Muscle layer of duodenum (tissue), 2 donors: Measurements from ENCODE around the gene CYB5D1.

Experiments used
- H3K27ac ChIP-seq: one replicate; pipeline ENCODE4 v1.7.0; 2013; ENCODE audit warnings: mild to moderate bottlenecking, low read length
- H3K27me3 ChIP-seq: one replicate; pipeline ENCODE4 v1.7.0; 2013; ENCODE audit warnings: low read depth, mild to moderate bottlenecking, control low read depth, low read length
- H3K36me3 ChIP-seq, 2 donors: one replicate each; pipeline ENCODE4 v1.7.0; 2013; ENCODE audit warnings: low read length in 2 of 2, control low read depth in 1 of 2, mild to moderate bottlenecking in 1 of 2; ENCODE audit not compliant: insufficient read depth in 2 of 2, control insufficient read depth in 1 of 2
- H3K4me1 ChIP-seq, 2 donors: one replicate each; pipeline ENCODE4 v1.7.0; 2013; ENCODE audit warnings: low read length in 2 of 2, mild to moderate bottlenecking in 2 of 2, control low read depth in 1 of 2, moderate library complexity in 1 of 2; ENCODE audit not compliant: insufficient read depth in 2 of 2, control insufficient read depth in 1 of 2
- H3K4me3 ChIP-seq, 2 donors: one replicate each; pipeline ENCODE4 v1.7.0; 2013; ENCODE audit warnings: low read length in 2 of 2, low read depth in 1 of 2, mild to moderate bottlenecking in 1 of 2
- H3K9me3 ChIP-seq, 2 donors: one replicate each; pipeline ENCODE4 v1.7.0; 2013; ENCODE audit warnings: low read length in 2 of 2, control low read depth in 1 of 2, mild to moderate bottlenecking in 1 of 2; ENCODE audit not compliant: control insufficient read depth in 1 of 2
- donor health status: healthy.

The CYB5D1 gene

DNA sequence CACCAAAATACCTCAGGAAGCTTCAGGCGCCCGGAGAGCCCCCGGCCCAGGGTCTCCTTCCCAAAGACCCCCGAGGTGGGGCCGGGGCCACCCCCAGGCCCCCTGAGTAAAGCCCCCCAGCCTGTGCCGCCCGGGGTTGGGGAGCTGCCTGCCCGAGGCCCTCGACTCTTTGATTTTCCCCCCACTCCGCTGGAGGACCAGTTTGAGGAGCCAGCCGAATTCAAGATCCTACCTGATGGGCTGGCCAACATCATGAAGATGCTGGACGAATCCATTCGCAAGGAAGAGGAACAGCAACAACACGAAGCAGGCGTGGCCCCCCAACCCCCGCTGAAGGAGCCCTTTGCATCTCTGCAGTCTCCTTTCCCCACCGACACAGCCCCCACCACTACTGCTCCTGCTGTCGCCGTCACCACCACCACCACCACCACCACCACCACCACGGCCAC, 9.6 kb upstream of the CYB5D1 start:
- peaks cover 35 to 89% of the 10 kb centered on the region in 2 donors for H3K36me3 ChIP-seq
- H3K9me3 ChIP-seq = no peaks in the 10 kb centered on the region
- peaks cover 0 to 22% of the 10 kb centered on the region in 2 donors for H3K4me1 ChIP-seq
- no peak overlapping the region for H3K4me3 ChIP-seq
- no peak overlapping the region for H3K27ac ChIP-seq
- no peaks in the 10 kb centered on the region for H3K27me3 ChIP-seq

GRCh38 chr17:7848739-7849129, 9.1 kb upstream of the CYB5D1 start:
- H3K27ac ChIP-seq = no peak overlapping the region
- peaks cover 0 to 22% of the 10 kb centered on the region in 2 donors for H3K4me1 ChIP-seq
- peaks cover 35 to 89% of the 10 kb centered on the region in 2 donors for H3K36me3 ChIP-seq
- no peak overlapping the region for H3K4me3 ChIP-seq
- no peaks in the 10 kb centered on the region for H3K9me3 ChIP-seq
- no peaks in the 10 kb centered on the region for H3K27me3 ChIP-seq

DNA sequence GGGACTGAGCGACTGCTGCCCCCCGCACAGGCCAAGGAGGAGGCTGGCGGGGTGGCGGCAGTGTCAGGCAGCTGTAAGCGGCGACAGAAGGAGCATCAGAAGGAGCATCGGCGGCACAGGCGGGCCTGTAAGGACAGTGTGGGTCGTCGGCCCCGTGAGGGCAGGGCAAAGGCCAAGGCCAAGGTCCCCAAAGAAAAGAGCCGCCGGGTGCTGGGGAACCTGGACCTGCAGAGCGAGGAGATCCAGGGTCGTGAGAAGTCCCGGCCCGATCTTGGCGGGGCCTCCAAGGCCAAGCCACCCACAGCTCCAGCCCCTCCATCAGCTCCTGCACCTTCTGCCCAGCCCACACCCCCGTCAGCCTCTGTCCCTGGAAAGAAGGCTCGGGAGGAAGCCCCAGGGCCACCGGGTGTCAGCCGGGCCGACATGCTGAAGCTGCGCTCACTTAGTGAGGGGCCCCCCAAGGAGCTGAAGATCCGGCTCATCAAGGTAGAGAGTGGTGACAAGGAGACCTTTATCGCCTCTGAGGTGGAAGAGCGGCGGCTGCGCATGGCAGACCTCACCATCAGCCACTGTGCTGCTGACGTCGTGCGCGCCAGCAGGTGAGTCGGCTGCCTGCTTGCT, 8.6 kb upstream of the CYB5D1 start:
- Histone ChIP-seq H3K27me3 (no peaks in the 10 kb centered on the region), H3K4me1 (peaks cover 0 to 22% of the 10 kb centered on the region in 2 donors), H3K36me3 (peaks cover 35 to 85% of the 10 kb centered on the region in 2 donors), H3K9me3 (no peaks in the 10 kb centered on the region), H3K4me3 (no peak overlapping the region), H3K27ac (no peak overlapping the region)

- Histone ChIP-seq H3K4me1 (peaks cover 0 to 23% of the 10 kb centered on the region in 2 donors), H3K36me3 (peaks cover 35 to 82% of the 10 kb centered on the region in 2 donors), H3K27me3 (no peaks in the 10 kb centered on the region), H3K4me3 (no peak overlapping the region), H3K27ac (no peak overlapping the region), H3K9me3 (no peaks in the 10 kb centered on the region)
Measured at GRCh38 chr17:7849751-7850504, 7.9 kb upstream of the CYB5D1 start.

DNA sequence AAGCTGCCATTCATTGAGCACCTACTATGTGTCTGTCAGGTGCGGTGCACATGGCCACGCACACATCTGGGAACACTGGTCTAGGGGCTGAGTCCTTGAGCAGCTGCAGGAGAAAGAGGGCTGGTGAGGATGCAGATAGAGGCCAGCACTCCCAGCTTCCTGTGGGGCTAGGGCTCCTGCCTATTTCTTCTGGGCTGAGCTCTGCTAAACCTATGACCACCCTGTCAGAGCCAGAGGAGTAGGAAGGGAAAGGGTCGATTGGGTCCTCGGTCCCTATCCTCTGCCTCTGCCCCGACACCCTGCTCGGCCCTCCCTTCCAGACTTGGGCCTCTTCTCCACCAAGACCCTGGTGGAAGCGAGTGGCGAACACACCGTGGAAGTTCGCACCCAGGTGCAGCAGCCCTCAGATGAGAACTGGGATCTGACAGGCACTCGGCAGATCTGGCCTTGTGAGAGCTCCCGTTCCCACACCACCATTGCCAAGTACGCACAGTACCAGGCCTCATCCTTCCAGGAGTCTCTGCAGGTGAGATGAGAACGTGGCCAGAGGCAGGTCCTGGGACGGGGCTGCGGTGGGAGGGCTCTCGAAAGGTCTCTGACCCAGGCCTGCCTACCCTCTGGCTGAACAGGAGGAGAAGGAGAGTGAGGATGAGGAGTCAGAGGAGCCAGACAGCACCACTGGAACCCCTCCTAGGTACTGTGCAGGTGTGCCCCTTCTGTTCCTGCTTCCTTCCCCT, 6.9 kb upstream of the CYB5D1 start:
- Histone ChIP-seq H3K27me3 (no peaks in the 10 kb centered on the region), H3K4me3 (no peak overlapping the region), H3K4me1 (peaks cover 5 to 24% of the 10 kb centered on the region in 2 donors), H3K9me3 (no peaks in the 10 kb centered on the region), H3K27ac (no peak overlapping the region), H3K36me3 (peaks cover 35 to 72% of the 10 kb centered on the region in 2 donors)

DNA sequence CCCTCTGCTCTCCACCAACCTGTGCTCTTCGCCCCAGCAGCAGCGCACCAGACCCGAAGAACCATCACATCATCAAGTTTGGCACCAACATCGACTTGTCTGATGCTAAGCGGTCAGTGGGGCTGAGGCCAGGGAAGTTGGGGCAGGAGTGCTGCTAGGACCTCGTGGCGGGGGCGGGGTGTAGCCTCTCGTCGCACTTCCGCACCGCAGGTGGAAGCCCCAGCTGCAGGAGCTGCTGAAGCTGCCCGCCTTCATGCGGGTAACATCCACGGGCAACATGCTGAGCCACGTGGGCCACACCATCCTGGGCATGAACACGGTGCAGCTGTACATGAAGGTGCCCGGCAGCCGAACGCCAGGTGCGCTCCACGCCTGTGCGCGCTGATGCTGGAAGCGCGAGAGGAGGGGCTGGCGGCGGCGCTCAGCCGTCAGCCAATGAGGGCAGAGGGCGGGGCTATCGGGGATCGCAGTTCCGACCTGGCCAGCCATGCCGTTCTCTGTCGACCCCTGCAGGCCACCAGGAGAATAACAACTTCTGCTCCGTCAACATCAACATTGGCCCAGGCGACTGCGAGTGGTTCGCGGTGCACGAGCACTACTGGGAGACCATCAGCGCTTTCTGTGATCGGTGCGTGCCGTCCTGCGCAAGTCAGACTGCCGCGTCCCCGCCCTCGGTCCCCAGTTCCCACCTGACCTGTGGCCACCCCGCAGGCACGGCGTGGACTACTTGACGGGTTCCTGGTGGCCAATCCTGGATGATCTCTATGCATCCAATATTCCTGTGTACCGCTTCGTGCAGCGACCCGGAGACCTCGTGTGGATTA, 6.2 kb upstream of the CYB5D1 start:
- Histone ChIP-seq H3K4me1 (peaks cover 10 to 32% of the 10 kb centered on the region in 2 donors), H3K36me3 (peaks cover 32 to 65% of the 10 kb centered on the region in 2 donors), H3K27ac (no peak overlapping the region), H3K27me3 (no peaks in the 10 kb centered on the region), H3K4me3 (peak overlapping the region in 1 of 2 donors; percentile 36), H3K9me3 (no peaks in the 10 kb centered on the region)

- H3K9me3 ChIP-seq = no peaks in the 10 kb centered on the region
- no peak overlapping the region for H3K27ac ChIP-seq
- H3K4me1 ChIP-seq = peaks cover 10 to 32% of the 10 kb centered on the region in 2 donors
- peaks cover 32 to 59% of the 10 kb centered on the region in 2 donors for H3K36me3 ChIP-seq
- no peaks in the 10 kb centered on the region for H3K27me3 ChIP-seq
- peak overlapping the region in 1 of 2 donors; percentile 36 for H3K4me3 ChIP-seq
Measured at GRCh38 chr17:7852262-7852670, 5.5 kb upstream of the CYB5D1 start.

- Histone ChIP-seq H3K4me3 (no peak overlapping the region), H3K27ac (no peak overlapping the region), H3K36me3 (peaks cover 32 to 53% of the 10 kb centered on the region in 2 donors), H3K4me1 (peaks cover 10 to 33% of the 10 kb centered on the region in 2 donors), H3K9me3 (no peaks in the 10 kb centered on the region), H3K27me3 (no peaks in the 10 kb centered on the region)
Measured at GRCh38 chr17:7852919-7853690, 4.7 kb upstream of the CYB5D1 start.

DNA sequence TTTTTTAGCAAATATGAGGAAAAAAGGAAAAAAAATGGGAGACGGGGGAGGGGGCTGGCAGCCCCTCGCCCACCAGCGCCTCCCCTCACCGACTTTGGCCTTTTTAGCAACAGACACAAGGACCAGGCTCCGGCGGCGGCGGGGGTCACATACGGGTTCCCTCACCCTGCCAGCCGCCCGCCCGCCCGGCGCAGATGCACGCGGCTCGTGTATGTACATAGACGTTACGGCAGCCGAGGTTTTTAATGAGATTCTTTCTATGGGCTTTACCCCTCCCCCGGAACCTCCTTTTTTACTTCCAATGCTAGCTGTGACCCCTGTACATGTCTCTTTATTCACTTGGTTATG, 4.1 kb upstream of the CYB5D1 start:
- H3K4me1 ChIP-seq = peaks cover 14 to 38% of the 10 kb centered on the region in 2 donors
- no peak overlapping the region for H3K27ac ChIP-seq
- peaks cover 32 to 48% of the 10 kb centered on the region in 2 donors for H3K36me3 ChIP-seq
- no peaks in the 10 kb centered on the region for H3K27me3 ChIP-seq
- H3K9me3 ChIP-seq = no peaks in the 10 kb centered on the region
- no peak overlapping the region for H3K4me3 ChIP-seq

DNA sequence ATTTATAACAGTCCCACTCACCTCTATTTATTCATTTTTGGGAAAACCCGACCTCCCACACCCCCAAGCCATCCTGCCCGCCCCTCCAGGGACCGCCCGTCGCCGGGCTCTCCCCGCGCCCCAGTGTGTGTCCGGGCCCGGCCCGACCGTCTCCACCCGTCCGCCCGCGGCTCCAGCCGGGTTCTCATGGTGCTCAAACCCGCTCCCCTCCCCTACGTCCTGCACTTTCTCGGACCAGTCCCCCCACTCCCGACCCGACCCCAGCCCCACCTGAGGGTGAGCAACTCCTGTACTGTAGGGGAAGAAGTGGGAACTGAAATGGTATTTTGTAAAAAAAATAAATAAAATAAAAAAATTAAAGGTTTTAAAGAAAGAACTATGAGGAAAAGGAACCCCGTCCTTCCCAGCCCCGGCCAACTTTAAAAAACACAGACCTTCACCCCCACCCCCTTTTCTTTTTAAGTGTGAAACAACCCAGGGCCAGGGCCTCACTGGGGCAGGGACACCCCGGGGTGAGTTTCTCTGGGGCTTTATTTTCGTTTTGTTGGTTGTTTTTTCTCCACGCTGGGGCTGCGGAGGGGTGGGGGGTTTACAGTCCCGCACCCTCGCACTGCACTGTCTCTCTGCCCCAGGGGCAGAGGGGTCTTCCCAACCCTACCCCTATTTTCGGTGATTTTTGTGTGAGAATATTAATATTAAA, 3.6 kb upstream of the CYB5D1 start:
- no peak overlapping the region for H3K27ac ChIP-seq
- H3K9me3 ChIP-seq = no peaks in the 10 kb centered on the region
- H3K4me1 ChIP-seq = peaks cover 18 to 42% of the 10 kb centered on the region in 2 donors
- H3K36me3 ChIP-seq = peaks cover 32 to 42% of the 10 kb centered on the region in 2 donors
- H3K4me3 ChIP-seq = no peak overlapping the region
- H3K27me3 ChIP-seq = no peaks in the 10 kb centered on the region
